ENCODE data around the gene SNCG.

The SNCG gene

DNA sequence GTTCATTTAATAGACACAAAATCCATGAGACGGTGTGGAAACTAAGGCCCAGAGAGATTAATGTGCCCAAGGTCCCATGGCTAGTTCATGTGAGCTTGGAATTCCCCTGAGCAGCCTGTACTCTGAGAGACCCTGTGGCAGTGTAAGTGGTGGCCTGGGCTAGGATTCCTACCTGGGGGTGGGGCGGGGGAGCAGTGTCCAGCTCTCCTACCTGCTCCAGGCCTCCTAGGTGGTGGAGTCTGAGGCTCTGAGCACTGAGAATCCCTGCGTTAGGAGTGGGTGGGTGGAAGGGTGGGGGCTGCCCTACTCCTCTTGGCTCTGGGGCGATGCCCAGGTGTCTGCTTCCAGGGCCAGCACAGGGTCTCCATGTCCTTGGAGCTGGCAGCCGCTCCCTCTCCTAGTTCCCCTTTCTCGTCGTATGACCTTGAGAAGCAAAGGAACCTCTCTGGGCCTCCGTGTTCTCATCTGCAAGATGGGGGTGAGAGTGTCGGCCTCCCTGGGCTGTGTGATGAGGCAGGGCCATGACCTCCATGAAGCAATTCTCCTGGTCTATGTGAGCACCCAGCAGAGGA is 2.5 kb downstream of the SNCG start:
- DNase-seq (ENCODE audit: low spot score) = no peak

DNA sequence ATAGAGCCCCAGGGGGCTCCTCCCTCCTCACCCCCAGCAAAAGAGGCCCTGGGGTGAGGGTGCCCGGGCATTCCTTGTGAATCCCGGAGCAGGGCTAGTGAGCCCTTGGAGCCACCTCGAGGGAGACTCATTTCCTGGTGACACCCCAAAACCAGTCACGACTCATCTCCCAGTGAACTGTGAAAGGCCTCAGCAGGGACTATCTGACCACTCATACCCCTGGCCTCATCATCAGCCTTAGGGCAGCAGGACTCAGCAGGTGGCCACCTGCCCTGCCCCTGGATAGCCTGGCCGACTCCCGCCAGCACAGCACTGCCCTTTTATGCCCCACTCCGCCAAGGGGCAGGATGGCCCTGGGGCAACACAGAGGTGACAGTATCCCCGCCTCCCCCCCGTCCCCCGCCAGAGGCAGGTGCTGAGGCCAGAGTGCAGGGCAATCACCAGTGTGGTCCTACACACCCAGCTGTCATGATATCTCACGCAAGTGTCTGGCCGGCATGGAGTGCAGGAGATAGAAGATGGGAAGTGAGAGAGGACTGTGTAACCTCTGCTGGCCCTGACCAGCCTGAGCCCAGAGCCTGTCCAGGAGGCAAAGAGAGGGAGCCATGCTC is 3.2 kb downstream of the SNCG start:
- DNase-seq (ENCODE audit: low spot score) = no peak

DNA sequence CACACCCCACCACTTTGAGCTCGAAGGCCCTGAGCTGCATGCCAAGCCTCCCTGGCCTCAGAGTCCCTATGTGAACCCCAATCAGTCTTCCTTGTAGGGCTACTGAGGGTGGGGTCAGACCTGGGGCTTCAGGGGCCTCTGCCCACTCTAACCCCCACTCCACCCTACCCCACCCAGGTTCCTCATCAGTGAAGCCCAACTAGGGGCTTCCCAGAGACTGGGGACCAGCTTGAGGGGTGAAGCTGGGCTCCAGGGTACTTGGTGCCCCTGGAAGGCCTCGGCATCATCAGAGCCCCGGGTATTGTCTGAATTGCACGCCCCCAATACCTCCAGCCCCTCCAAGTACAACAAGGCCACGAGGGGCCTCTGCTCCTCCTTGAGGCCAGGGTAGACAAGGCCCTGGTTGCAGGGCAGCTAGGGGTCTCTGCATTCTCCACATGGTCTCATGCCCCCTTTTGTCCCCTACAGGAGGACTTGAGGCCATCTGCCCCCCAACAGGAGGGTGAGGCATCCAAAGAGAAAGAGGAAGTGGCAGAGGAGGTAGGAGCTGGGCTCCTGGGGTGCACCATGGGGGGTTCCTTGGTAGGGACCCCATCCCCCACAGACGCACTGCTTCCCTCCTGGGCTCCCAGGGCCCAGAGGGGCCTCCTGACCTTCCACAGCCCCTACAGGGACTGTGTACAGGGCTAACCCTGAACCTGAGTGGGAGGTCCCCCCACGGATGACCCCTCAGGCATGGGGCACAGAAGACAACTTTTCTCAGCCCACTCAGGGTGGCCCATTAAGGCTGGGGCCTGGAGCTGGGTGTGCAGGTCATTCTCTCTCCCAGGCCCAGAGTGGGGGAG is 4.0 kb downstream of the SNCG start:
- DNase-seq (ENCODE audit: low spot score) = no peak

- DNase-seq (ENCODE audit: low spot score) = no peak
Measured at GRCh38 chr10:86962981-86963310, 4.5 kb downstream of the SNCG start.

- DNase-seq (ENCODE audit: low spot score) = no peak
Measured at GRCh38 chr10:86963341-86963919, 5.0 kb downstream of the SNCG start.

DNA sequence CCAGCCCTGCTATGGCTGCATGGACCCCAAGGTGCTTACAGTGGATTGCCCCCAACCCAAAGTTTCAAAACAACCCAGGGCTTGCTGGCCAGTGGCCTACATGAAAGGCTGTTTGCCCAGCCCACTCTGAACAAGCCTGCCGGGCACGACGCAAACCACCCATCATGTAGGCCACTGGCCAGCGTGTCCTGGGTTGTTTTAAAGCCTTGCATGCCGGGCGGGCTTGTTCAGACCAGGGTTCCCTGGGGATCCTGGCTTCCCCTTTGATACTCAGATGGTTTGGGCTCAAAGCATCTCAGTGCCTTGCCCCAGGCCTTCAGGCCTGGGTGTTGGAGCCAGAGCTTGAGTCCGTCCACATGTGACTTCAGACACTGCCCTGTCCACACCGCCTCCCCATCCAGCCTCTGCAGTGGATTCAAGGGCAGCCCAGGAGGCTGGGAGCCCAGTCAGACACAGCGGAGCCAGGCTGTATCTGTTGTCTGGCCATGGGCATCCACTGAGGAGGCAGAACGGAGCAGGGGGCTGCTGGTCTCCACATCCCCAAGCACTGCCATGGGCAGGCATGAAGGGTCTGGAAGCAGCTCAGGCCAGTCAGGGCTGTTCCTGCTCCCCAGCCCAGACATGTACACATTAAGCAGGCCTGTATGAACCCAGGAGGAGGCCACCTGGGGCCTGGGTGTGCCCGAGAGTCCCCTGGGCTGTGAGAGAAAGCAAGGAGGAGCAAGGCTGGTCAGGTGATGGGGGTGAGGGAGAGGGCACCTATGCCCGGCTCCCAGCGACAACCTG is 5.9 kb downstream of the SNCG start:
- no peak for DNase-seq (ENCODE audit: low spot score)

DNA sequence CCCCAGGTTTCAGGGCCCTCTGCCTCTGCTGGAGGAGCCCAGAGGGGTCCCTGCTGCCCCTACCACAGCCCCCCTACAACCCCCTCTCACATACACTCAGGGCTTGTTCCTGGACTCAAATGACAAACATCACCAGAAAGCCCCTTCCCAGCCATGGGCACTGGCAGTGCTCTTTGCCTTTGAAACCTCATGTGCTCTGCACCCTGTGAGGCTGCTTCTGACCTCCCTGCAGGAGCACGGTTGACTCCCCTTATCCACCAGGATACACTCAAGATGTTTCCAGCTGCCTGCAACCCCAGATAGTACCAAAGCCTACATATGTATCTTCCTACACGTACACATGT is 6.4 kb downstream of the SNCG start:
- DNase-seq (ENCODE audit: low spot score) = no peak

DNA sequence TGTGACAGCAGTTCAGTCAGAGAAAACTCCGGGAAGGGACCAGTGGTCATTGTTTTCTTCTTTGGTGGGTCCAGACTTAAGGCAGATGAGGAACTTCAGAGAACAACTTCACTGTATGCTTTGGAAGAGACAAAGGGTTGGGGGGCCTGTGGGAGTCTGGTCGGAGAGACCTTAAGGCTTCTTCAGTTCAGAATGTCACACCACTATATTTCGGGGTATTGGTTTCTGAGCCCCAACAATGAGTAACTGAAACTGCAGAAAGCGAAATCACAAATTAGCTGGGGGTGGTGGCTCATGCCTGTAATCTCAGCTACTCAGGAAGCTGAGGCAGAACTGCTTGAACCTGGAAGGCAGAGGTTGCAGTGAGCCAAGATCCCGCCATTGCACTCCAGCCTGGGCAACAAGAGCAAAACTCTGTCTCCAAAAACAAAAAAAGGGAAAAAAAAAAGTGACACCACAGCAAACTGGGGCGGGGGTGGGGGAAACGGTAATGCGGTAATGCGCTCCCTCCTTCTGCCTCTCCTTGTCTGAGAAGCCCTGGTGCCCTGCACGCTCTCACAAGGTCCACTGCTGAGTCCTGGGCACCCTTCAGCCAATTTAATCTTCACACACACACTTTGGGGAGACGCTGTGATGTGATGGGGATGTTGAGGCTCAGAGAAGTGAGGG is 7.7 kb downstream of the SNCG start:
- DNase-seq (ENCODE audit: low spot score) = peak; percentile 38

DNA sequence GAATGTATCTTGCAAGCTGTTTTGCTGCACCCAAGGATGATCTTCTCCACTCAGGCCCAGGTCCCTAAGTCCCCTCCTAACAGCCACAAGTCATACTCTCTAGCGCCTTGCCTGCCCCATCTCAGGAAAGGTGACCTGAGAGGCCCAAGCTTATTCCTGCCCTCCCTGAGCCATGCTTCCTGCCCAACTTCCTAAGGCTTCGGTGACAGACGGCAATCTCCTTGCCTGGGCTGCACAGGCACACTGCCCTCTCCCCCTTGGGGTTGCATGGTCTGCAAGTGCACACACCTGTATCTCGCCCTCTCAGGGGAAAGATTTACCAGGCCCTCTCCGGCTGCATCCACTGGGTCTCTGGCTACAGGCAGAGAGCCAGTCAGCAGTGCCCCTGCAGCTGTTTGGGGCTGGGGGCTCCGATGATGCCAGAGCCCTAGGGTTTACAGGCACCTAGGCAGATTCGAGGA is 9.1 kb downstream of the SNCG start:
- no peak for DNase-seq (ENCODE audit: low spot score)

- no peak for DNase-seq (ENCODE audit: low spot score)
Measured at GRCh38 chr10:86968271-86968993, 10.0 kb downstream of the SNCG start, which contains the start of gene ADIRF. ADIRF (plus strand) TSS chr10:86968482; CDS start chr10:86968545, 63 bp downstream.

DNA sequence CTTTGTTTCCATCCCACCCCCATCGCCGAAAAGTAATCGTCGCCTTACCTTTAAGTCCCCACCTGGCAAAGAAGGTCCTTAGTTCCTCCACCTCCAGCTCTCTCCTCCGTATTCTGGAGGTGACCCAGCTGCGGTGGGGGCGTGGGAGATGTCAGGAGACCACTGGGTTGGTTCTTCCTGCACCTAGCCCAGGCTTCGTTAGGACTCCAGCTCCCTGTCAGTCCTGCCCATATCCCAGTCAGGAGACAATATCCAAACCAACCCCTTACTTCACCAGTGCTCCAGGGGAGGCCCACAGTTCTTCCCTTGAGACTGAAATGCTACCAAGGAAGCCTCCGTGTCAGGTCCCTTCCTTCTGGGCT is 10.6 kb downstream of the SNCG start:
- no peak for DNase-seq (ENCODE audit: low spot score)

- no peak for DNase-seq (ENCODE audit: low spot score)
Measured at GRCh38 chr10:86969421-86970041, 11.1 kb downstream of the SNCG start.

DNA sequence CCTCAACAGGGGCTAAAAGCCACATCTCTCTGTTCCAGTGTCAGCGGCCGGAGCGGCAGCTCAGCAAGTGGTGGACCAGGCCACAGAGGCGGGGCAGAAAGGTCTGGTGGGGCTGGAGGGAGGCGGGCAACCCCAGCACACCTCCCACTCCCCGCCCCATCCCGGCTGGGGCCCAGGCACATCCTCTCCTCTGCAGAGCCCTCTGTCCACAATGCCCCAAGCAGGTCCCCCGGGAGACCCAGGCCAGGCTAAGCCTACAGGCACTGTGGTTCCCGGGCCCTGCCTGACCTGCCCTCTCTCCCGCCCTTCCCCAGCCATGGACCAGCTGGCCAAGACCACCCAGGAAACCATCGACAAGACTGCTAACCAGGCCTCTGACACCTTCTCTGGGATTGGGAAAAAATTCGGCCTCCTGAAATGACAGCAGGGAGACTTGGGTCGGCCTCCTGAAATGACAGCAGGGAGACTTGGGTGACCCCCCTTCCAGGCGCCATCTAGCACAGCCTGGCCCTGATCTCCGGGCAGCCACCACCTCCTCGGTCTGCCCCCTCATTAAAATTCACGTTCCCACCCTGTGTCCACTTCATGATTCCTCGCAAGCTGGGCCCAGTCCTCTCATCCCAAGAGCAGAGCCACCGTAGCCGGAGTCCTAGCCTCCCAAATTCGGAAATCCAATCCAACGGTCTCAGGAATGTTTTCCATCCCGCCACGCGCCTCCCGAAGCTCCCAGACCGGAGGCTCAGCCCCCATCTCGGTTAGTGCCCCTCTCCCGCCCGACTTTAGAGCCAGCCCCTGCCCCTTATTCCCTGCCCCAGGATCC is 12.0 kb downstream of the SNCG start:
- DNase-seq (ENCODE audit: low spot score) = no peak

GRCh38 chr10:86970982-86971231 is 12.5 kb downstream of the SNCG start:
- no peak for DNase-seq (ENCODE audit: low spot score)

GRCh38 chr10:86971232-86971991 is 13.0 kb downstream of the SNCG start:
- DNase-seq (ENCODE audit: low spot score) = peak; percentile 81

DNA sequence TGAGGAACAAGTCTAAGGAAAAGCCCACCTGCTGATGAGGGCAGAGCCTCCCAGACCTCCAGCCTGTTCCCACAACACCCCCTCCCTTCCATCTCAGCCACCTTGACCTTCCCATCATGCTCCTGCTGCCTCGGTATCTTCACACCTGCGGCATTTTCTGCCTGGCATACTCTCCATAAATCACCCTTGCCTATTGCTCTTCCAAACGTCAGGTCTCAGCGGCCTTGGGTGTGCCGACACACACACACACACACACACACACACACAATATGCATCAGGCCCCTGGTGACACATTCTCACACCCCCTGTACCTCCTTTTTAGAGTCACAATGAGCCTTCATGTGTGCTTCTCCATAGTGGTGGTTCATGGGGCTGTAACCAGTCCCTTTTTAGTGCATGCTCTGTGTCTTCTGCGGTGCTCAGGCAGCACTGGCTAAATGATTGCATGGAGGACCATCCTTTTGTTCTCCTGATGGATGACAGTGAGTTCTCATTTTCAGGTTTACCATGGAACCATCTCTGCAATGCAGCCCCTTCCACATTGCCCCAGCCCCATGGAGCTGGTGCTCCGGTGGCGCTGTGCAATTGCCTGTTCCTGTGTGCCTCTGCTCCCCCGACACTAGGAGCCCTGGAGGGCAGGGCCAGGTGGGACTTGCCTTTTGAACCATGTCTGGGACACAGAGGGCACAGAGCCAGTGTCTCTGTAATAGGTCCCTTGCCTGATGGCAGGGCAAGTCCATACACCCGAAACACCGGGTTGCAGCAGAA is 14.4 kb downstream of the SNCG start:
- no peak for DNase-seq (ENCODE audit: low spot score)

- no peak for DNase-seq (ENCODE audit: low spot score)
Measured at GRCh38 chr10:86974484-86974883, 16.1 kb downstream of the SNCG start.

- no peak for DNase-seq (ENCODE audit: low spot score)
Measured at GRCh38 chr10:86976362-86977056, 18.1 kb downstream of the SNCG start.
